HCT116 (cell line): ENCODE results near the gene C20orf96.

Experiments
- CBX3 ChIP-seq: IDR thresholded peaks from 2 replicates; pipeline ENCODE4 v1.6.1; 2012; ENCODE audit warnings: low read depth
- CEBPB ChIP-seq: IDR thresholded peaks from 2 replicates; pipeline ENCODE4 v1.6.1; 2012; ENCODE audit warnings: low read depth
- EZH2 ChIP-seq: fragments of 200-600 bp; sonication (generic); IDR thresholded peaks from 2 replicates; pipeline ENCODE4 v1.6.1; 2017; ENCODE audit warnings: antibody characterized with exemption, mixed run types
- EZH2phosphoT487 ChIP-seq: fragments of 200-600 bp; IDR thresholded peaks from 2 replicates; pipeline ENCODE4 v1.6.1; 2018; ENCODE audit warnings: antibody characterized with exemption, borderline replicate concordance
- JUND ChIP-seq: IDR thresholded peaks from 2 replicates; pipeline ENCODE4 v1.6.1; 2012
- POLR2A ChIP-seq: IDR thresholded peaks from 2 replicates; pipeline ENCODE4 v1.7.0; 2011; ENCODE audit warnings: borderline replicate concordance; ENCODE audit not compliant: insufficient read depth, insufficient read length; ENCODE audit errors: extremely low read depth
- POLR2AphosphoS5 ChIP-seq: IDR thresholded peaks from 2 replicates; pipeline ENCODE4 v1.6.1; 2011; ENCODE audit warnings: mild to moderate bottlenecking, low read depth, low read length, moderate library complexity
- SRF ChIP-seq: IDR thresholded peaks from 2 replicates; pipeline ENCODE4 v1.6.1; 2012; ENCODE audit warnings: low read depth
- YY1 ChIP-seq: IDR thresholded peaks from 2 replicates; pipeline ENCODE4 v1.6.1; 2011; ENCODE audit warnings: low read length, low read depth, moderate library complexity, mild to moderate bottlenecking; ENCODE audit not compliant: insufficient replicate concordance; ENCODE audit errors: extremely low read depth
- TF ChIP-seq, protein P1 (sequence below), 3 experiments: fragments of 200-600 bp in 1 of 3; sonication (generic) in 1 of 3; IDR thresholded peaks in 2 of 3; conservative IDR thresholded peaks in 1 of 3; 2 replicates each; pipeline ENCODE4 v1.5.1; 2012 to 2017; ENCODE audit warnings: low read depth in 2 of 3, low read length in 2 of 3, antibody characterized with exemption in 1 of 3, borderline replicate concordance in 1 of 3, control low read depth in 1 of 3, mild to moderate bottlenecking in 1 of 3, mixed read lengths in 1 of 3, mixed run types in 1 of 3, moderate library complexity in 1 of 3; ENCODE audit not compliant: insufficient read depth in 1 of 3
- TF ChIP-seq, protein P2 (sequence below): IDR thresholded peaks from 2 replicates; pipeline ENCODE4 v1.6.1; 2011; ENCODE audit warnings: mild to moderate bottlenecking, low read length, moderate library complexity; ENCODE audit not compliant: insufficient replicate concordance; ENCODE audit errors: extremely low read depth

DNA sequence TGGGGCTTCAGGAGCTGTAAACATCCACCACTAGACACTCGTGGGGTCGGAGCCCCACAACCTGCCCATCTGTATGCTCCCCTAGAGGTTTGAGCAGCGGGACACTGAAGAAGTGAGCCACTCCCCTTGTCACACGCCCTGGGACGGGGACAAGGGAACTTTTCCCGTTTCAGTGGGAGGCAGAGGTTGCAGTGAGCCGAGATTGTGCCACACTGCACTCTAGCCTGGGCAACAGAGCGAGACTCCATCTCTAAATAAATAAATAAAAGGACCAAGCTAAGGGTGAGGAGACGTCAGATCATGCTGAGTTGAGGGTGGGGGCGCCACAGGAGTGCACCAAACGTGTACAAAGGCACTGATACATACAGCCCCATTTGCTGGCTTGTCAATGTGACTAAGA lies 15.2 kb upstream of the C20orf96 start:
- no peak for TF ChIP-seq SRF
- TF ChIP-seq, protein P1, sequence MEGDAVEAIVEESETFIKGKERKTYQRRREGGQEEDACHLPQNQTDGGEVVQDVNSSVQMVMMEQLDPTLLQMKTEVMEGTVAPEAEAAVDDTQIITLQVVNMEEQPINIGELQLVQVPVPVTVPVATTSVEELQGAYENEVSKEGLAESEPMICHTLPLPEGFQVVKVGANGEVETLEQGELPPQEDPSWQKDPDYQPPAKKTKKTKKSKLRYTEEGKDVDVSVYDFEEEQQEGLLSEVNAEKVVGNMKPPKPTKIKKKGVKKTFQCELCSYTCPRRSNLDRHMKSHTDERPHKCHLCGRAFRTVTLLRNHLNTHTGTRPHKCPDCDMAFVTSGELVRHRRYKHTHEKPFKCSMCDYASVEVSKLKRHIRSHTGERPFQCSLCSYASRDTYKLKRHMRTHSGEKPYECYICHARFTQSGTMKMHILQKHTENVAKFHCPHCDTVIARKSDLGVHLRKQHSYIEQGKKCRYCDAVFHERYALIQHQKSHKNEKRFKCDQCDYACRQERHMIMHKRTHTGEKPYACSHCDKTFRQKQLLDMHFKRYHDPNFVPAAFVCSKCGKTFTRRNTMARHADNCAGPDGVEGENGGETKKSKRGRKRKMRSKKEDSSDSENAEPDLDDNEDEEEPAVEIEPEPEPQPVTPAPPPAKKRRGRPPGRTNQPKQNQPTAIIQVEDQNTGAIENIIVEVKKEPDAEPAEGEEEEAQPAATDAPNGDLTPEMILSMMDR (IDR thresholded peaks at IDR 0.05 in 2 of 3, conservative IDR thresholded peaks at IDR 0.05 in 1 of 3; ENCODE audit: borderline replicate concordance in 1 of 3, insufficient read depth in 1 of 3, low read depth in 2 of 3, low read length in 2 of 3) = no peak
- no peak for TF ChIP-seq POLR2A
- no peak for TF ChIP-seq YY1
- TF ChIP-seq EZH2 = no peak
- no peak for TF ChIP-seq CEBPB
- TF ChIP-seq, protein P2, sequence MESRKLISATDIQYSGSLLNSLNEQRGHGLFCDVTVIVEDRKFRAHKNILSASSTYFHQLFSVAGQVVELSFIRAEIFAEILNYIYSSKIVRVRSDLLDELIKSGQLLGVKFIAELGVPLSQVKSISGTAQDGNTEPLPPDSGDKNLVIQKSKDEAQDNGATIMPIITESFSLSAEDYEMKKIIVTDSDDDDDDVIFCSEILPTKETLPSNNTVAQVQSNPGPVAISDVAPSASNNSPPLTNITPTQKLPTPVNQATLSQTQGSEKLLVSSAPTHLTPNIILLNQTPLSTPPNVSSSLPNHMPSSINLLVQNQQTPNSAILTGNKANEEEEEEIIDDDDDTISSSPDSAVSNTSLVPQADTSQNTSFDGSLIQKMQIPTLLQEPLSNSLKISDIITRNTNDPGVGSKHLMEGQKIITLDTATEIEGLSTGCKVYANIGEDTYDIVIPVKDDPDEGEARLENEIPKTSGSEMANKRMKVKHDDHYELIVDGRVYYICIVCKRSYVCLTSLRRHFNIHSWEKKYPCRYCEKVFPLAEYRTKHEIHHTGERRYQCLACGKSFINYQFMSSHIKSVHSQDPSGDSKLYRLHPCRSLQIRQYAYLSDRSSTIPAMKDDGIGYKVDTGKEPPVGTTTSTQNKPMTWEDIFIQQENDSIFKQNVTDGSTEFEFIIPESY = no peak
- no peak for TF ChIP-seq POLR2AphosphoS5
- TF ChIP-seq JUND = no peak
- no peak for TF ChIP-seq EZH2phosphoT487
- TF ChIP-seq CBX3 = no peak
